Measurements from ENCODE around the gene NANOGP8. TPM values are rescaled to one million over a fixed set of nuclear protein-coding genes. Genes with fewer than 3 reads are reported as not detected.

NANOGP8 gene
- total and polyA plus RNA-seq, 9 of the 15 experiments (the other 6 are each of a cell fraction or from before 2014, with no cell fraction given): not detected

DNA sequence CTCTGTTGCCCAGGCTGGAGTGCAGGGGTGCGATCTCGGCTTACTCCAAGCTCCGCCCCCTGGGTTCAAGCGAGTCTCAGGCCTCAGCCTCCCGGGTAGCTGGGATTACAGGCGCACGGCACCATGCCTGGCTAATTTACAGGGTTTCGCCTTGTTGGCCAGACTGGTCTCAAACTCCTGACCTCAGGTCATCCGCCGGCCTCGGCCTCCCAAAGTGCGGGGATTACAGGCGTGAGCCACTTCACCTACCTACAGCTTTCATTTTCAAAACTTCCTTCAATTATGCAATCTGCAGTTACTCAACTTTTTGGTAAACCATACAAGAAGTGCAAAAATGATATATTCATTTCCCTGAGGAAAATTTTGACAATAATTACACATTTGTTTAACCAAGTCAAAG lies 14.0 kb downstream of the NANOGP8 start:
- H3K4me1 ChIP-seq (replicated peaks in 1 of 2; ENCODE audit: control insufficient read depth in 2 of 2, insufficient read depth in 2 of 2, low read length in 2 of 2): peaks cover 0 to 6% of the 10 kb centered on the region in 2 experiments; a peak in 2 of 5 replicates
- H3K79me2 ChIP-seq (ENCODE audit: control insufficient read depth, insufficient read depth, low read length): no peaks in the 10 kb centered on the region
- WGBS (ENCODE audit: insufficient coverage, low coverage, missing lambda C conversion rate): 89% methylated on average over 7 of the region's 13 CpGs
- FAIRE-seq (no peak), ATAC-seq (no peak), DNase-seq (ENCODE audit: extremely low read depth in 1 of 4, low spot score in 3 of 4) (no peak)
- H3K27me3 ChIP-seq (ENCODE audit: control insufficient read depth in 2 of 2, insufficient read depth in 2 of 2, low read length in 2 of 2): no peaks in the 10 kb centered on the region
- ChIA-PET CTCF (ENCODE audit: low intra/inter-chr PET ratio) (no interaction called here), POLR2A (no interaction called here)
- no peak overlapping the region for H3K9ac ChIP-seq (ENCODE audit: insufficient read depth in 1 of 2, low read depth in 2 of 2, low read length in 2 of 2)
- H2AFZ ChIP-seq (ENCODE audit: low read depth, low read length): no peak overlapping the region
- no peaks in the 10 kb centered on the region for H4K20me1 ChIP-seq (replicated peaks; ENCODE audit: control insufficient read depth, insufficient read depth, low read length)
- no peak overlapping the region for H3K27ac ChIP-seq (ENCODE audit: extremely low read depth, low read depth, low read length)
- no peak overlapping the region for H3K4me3 ChIP-seq
- in situ Hi-C loops (cut with MboI): loop anchor here (10.0 kb wide), 1 partner anchor 374 kb away; no protein-coding TSS in a partner anchor
- no peaks in the 10 kb centered on the region for H3K9me1 ChIP-seq (ENCODE audit: control insufficient read depth, insufficient read depth, low read length)
- H3K4me2 ChIP-seq (ENCODE audit: insufficient read depth, low read length): no peak overlapping the region
- H3K36me3 ChIP-seq (ENCODE audit: control insufficient read depth, insufficient read depth, low read length): no peaks in the 10 kb centered on the region
- TF ChIP-seq, protein P1, sequence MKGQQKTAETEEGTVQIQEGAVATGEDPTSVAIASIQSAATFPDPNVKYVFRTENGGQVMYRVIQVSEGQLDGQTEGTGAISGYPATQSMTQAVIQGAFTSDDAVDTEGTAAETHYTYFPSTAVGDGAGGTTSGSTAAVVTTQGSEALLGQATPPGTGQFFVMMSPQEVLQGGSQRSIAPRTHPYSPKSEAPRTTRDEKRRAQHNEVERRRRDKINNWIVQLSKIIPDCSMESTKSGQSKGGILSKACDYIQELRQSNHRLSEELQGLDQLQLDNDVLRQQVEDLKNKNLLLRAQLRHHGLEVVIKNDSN (CRISPR knock-in tag; IDR thresholded peaks at IDR 0.05): no peak
- TF ChIP-seq SAFB (IDR thresholded peaks at IDR 0.05; ENCODE audit: borderline replicate concordance, low read depth, low read length) (no peak), MCM2 (IDR thresholded peaks at IDR 0.05; ENCODE audit: low read depth) (no peak), FOXK1 (CRISPR knock-in tag; IDR thresholded peaks at IDR 0.05; ENCODE audit: borderline replicate concordance) (no peak)
- TF ChIP-seq, protein P2, sequence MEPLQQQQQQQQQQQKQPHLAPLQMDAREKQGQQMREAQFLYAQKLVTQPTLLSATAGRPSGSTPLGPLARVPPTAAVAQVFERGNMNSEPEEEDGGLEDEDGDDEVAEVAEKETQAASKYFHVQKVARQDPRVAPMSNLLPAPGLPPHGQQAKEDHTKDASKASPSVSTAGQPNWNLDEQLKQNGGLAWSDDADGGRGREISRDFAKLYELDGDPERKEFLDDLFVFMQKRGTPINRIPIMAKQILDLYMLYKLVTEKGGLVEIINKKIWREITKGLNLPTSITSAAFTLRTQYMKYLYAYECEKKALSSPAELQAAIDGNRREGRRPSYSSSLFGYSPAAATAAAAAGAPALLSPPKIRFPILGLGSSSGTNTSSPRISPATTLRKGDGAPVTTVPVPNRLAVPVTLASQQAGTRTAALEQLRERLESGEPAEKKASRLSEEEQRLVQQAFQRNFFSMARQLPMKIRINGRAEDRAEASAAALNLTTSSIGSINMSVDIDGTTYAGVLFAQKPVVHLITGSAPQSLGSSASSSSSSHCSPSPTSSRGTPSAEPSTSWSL (CRISPR knock-in tag; IDR thresholded peaks at IDR 0.05; ENCODE audit: borderline replicate concordance): no peak
- BruUV-seq (replicated peaks): no TSS peak
- no peaks in the 10 kb centered on the region for H3K9me3 ChIP-seq (replicated peaks; ENCODE audit: control insufficient read depth, insufficient read depth, low read depth, low read length)
- intact Hi-C loops (cut with micrococcal nuclease): no loop called here
